Muscle of leg (tissue), 11 donors: Measurements from ENCODE around the gene RNF38. TPM values are rescaled to one million over a fixed set of nuclear protein-coding genes. Genes with fewer than 3 reads are reported as not detected.
A peak's percentile ranks its signal among the peaks of the same experiment; 100 is the strongest.

Source experiments
- DNase-seq: peaks from one replicate; pipeline ENCODE4 v3.0.0; 2013
- H3K27ac ChIP-seq: one replicate; pipeline ENCODE4 v1.5.1; 2013; ENCODE audit warnings: mild to moderate bottlenecking, low read length, control low read depth
- H3K27me3 ChIP-seq: one replicate; pipeline ENCODE4 v1.6.1; 2013; ENCODE audit warnings: low read length; ENCODE audit not compliant: control insufficient read depth, insufficient read depth
- H3K36me3 ChIP-seq: one replicate; pipeline ENCODE4 v1.6.1; 2013; ENCODE audit warnings: low read length; ENCODE audit not compliant: control insufficient read depth, insufficient read depth
- H3K4me1 ChIP-seq: one replicate; pipeline ENCODE4 v1.6.1; 2013; ENCODE audit warnings: low read length; ENCODE audit not compliant: control insufficient read depth, insufficient read depth
- H3K4me3 ChIP-seq: one replicate; pipeline ENCODE4 v1.5.1; 2013; ENCODE audit warnings: low read length, control low read depth
- H3K9me3 ChIP-seq: replicated peaks from 2 replicates; pipeline ENCODE4 v1.6.1; 2013; ENCODE audit warnings: low read depth, low read length; ENCODE audit not compliant: control insufficient read depth
- WGBS: methylation state at CpG from one replicate; pipeline ENCODE4 v1.1.5; 2013; ENCODE audit warnings: missing lambda C conversion rate; ENCODE audit not compliant: insufficient coverage; 5-methylcytosine and 5-hydroxymethylcytosine counted together
- polyA plus RNA-seq, 8 donors: library from polyadenylated mRNA; unstranded; fragments of 120-200 nt; gene quantifications; one replicate each; pipeline versions ENCODE4 v1.2.1 to v1.2.3, GENCODE V29; 2013; ENCODE audit warnings: inconsistent platforms in 1 of 8, low replicate concordance in 1 of 8; ENCODE audit not compliant: insufficient read length in 8 of 8, insufficient read depth in 1 of 8
- total RNA-seq: library from RNA; stranded (reverse); fragments of 120-200 nt; gene quantifications from one replicate; pipeline ENCODE4 v1.2.4, GENCODE V29; 2013

Gene RNF38
- total and polyA plus RNA-seq, 9 donors = 12.1 to 25.5 (median 22.5) TPM

- Histone ChIP-seq H3K27ac (no peak overlapping the region), H3K36me3 (no peaks in the 10 kb centered on the region), H3K4me1 (peaks cover 14% of the 10 kb centered on the region), H3K27me3 (no peaks in the 10 kb centered on the region), H3K9me3 (no peaks in the 10 kb centered on the region), H3K4me3 (no peak overlapping the region)
- WGBS = no CpG with 5 or more reads among the region's 5 CpGs
- DNase-seq = no peak
Observed at GRCh38 chr9:36320466-36320865, 79.6 kb downstream of the RNF38 start.

DNA sequence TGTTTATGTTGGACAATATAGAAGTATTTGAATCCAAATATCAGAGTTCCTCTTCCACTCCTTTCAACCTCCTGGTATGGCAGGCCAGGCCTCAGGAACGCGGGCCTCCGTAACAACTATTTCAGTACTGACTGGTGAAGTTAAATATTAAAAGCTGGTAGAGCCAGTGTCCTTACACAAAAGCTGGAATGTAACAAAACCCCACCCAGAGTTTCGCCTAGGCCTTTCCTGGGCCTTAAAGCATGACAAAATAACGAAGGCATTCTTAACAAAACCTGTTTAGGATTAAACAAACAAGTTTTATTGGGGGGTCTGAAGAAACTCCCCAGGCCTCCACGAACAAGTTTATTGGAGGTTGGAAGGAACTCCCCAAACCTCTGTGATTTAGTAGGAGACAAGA lies 80.3 kb downstream of the RNF38 start:
- Histone ChIP-seq H3K36me3 (no peaks in the 10 kb centered on the region), H3K4me1 (peaks cover 14% of the 10 kb centered on the region), H3K27ac (no peak overlapping the region), H3K9me3 (no peaks in the 10 kb centered on the region), H3K4me3 (no peak overlapping the region), H3K27me3 (no peaks in the 10 kb centered on the region)
- DNase-seq = no peak
- no CpG with 5 or more reads among the region's 6 CpGs for WGBS

- no peaks in the 10 kb centered on the region for H3K36me3 ChIP-seq
- DNase-seq = no peak
- 72% methylated on average over 6 of the region's 7 CpGs for WGBS
- H3K27me3 ChIP-seq = no peaks in the 10 kb centered on the region
- peaks cover 14% of the 10 kb centered on the region for H3K4me1 ChIP-seq
- no peaks in the 10 kb centered on the region for H3K9me3 ChIP-seq
- no peak overlapping the region for H3K27ac ChIP-seq
- H3K4me3 ChIP-seq = peak overlapping the region; percentile 3
Observed at GRCh38 chr9:36319183-36319582, 80.9 kb downstream of the RNF38 start.

GRCh38 chr9:36318212-36318802 lies 81.8 kb downstream of the RNF38 start:
- H3K27ac ChIP-seq = no peak overlapping the region
- WGBS = 100% methylated on average over 1 of the region's 14 CpGs
- peaks cover 14% of the 10 kb centered on the region for H3K4me1 ChIP-seq
- H3K27me3 ChIP-seq = no peaks in the 10 kb centered on the region
- no peak overlapping the region for H3K4me3 ChIP-seq
- peak; percentile 20 for DNase-seq
- H3K9me3 ChIP-seq = no peaks in the 10 kb centered on the region
- no peaks in the 10 kb centered on the region for H3K36me3 ChIP-seq

GRCh38 chr9:36317766-36318165 lies 82.3 kb downstream of the RNF38 start:
- H3K4me3 ChIP-seq = no peak overlapping the region
- H3K27ac ChIP-seq = no peak overlapping the region
- peaks cover 14% of the 10 kb centered on the region for H3K4me1 ChIP-seq
- H3K36me3 ChIP-seq = no peaks in the 10 kb centered on the region
- no peaks in the 10 kb centered on the region for H3K27me3 ChIP-seq
- H3K9me3 ChIP-seq = no peaks in the 10 kb centered on the region
- WGBS = 8% methylated on average over 2 of the region's 6 CpGs
- peak; percentile 16 for DNase-seq

DNA sequence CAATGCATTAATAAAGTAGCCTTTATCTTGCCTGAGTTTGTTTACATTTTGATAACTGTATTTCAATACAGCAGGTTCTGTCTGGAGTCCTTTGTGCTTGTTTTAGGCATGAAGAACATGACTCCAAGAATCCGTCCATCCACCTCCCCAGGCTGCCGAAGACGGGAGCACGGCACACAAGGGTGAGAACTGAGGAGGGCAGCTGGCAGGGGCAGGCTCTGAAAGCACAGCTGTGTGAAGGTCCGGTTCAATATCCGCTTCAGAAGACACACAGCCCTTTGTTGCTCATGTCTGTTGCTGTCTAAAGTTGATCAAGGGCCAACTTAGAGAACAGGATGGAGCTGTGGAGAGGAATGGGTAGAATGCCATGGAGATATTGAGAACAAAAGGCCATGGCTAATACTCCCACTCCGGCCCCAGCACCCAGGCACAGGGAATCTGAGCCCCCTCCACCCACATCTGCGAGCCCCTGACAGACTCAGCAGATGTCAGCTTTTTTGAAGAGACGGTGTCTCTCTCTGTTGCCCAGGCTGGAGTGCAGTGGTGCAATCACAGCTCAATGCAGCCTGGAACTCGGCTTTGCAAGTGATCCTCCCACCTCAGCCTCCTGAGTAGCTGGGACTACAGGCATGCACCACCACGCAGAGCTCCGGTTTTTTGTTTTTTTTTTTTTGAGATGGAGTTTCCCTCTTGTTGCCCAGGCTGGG lies 83.3 kb downstream of the RNF38 start:
- Histone ChIP-seq H3K27ac (no peak overlapping the region), H3K27me3 (no peaks in the 10 kb centered on the region), H3K4me3 (no peak overlapping the region), H3K9me3 (no peaks in the 10 kb centered on the region), H3K4me1 (peaks cover 14% of the 10 kb centered on the region), H3K36me3 (no peaks in the 10 kb centered on the region)
- WGBS = 77% methylated on average over 5 of the region's 12 CpGs
- peak; percentile 80 for DNase-seq

- no peak overlapping the region for H3K4me3 ChIP-seq
- no peaks in the 10 kb centered on the region for H3K27me3 ChIP-seq
- H3K36me3 ChIP-seq = no peaks in the 10 kb centered on the region
Observed at GRCh38 chr9:36316049-36316448, 84.0 kb downstream of the RNF38 start.

GRCh38 chr9:36315283-36315682 lies 84.8 kb downstream of the RNF38 start:
- Histone ChIP-seq H3K36me3 (no peaks in the 10 kb centered on the region), H3K27me3 (no peaks in the 10 kb centered on the region), H3K4me1 (peaks cover 14% of the 10 kb centered on the region), H3K9me3 (no peaks in the 10 kb centered on the region), H3K27ac (no peak overlapping the region), H3K4me3 (no peak overlapping the region)
- DNase-seq = no peak
- 50% methylated on average over 1 of the region's 3 CpGs for WGBS

More at GRCh38 chr9:36316049-36316448, 84.0 kb downstream of the RNF38 start:
- H3K9me3 ChIP-seq = no peaks in the 10 kb centered on the region
- no peak for DNase-seq
- H3K4me1 ChIP-seq = peaks cover 14% of the 10 kb centered on the region
- no peak overlapping the region for H3K27ac ChIP-seq

DNA sequence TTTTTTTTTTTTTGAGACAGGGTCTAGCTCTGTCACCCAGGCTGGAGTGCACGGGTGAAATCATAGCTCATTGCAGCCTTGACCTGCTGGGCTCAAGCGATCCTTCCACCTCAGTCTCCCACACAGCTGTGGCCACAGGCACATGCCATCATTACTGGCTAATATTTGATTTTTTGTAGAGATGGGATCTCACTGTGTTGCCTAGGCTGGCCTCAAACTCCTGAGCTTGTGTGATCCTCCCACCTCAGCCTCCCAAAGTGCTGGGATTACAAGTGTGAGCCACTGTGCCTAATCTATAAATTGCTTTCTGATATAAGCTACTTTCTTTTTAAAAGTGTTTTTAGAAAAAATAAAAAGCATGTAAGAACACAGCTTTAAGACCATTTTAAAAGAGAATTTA lies 85.3 kb downstream of the RNF38 start:
- H3K4me3 ChIP-seq = no peak overlapping the region
- H3K4me1 ChIP-seq = peaks cover 14% of the 10 kb centered on the region
- WGBS = no CpG with 5 or more reads among the region's 2 CpGs
- DNase-seq = no peak
- H3K9me3 ChIP-seq = no peaks in the 10 kb centered on the region
- no peaks in the 10 kb centered on the region for H3K27me3 ChIP-seq
- H3K36me3 ChIP-seq = no peaks in the 10 kb centered on the region
- no peak overlapping the region for H3K27ac ChIP-seq

DNA sequence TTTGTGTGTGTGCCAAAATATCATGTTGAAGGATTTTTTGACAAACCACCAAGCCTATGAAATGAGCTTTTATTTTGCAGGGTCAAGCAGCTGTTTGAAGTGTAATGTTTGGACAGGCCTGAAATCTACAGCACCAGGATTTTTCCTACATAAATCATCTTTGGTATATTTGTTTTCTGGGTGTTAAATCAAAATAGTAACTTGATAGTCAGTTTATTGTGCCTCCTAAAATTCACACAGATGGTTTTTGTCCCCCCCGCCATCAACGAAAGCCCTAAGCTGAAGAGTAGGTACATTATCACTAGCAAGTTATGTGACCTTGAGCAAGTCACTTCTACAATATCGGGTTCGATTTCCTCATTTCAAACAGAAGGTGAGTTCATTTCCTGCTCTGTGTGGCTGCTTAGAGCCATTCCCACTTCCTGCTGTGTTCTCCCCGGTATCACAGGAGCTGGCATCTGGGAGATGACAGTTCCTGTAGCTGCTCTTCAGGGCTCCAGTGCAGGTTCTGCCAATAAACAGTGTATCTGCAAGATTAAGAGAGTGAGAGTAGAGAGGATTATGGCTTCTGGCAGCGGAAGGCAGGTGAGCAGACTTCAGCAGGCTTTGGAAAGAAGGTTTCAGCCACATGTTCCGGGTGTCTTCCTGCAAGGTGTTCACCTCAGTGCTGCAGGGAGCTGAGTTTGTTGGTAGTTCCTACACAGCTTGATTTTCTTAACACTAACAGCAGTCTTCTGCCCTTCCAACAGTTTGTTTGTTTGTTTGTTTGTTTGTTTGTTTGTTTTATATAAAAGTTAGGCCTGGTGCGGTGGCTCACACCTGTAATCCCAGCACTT lies 93.4 kb downstream of the RNF38 start:
- WGBS = 49% methylated on average over 6 of the region's 8 CpGs
- no peaks in the 10 kb centered on the region for H3K27me3 ChIP-seq
- H3K27ac ChIP-seq = no peak overlapping the region
- no peaks in the 10 kb centered on the region for H3K36me3 ChIP-seq
- no peaks in the 10 kb centered on the region for H3K4me1 ChIP-seq
- no peak overlapping the region for H3K4me3 ChIP-seq
- H3K9me3 ChIP-seq = no peaks in the 10 kb centered on the region
- DNase-seq = peak; percentile 25
